ENCODE data around the gene KLRC2. TPM values are rescaled to one million over a fixed set of nuclear protein-coding genes. Genes with fewer than 3 reads are reported as not detected.
"Not testable (repeated sequence)": the region's sequence is repeated elsewhere in the genome, so short reads cannot be mapped to it uniquely, and the experiment has no call there.

The KLRC2 gene
- total RNA-seq = not detected

DNA sequence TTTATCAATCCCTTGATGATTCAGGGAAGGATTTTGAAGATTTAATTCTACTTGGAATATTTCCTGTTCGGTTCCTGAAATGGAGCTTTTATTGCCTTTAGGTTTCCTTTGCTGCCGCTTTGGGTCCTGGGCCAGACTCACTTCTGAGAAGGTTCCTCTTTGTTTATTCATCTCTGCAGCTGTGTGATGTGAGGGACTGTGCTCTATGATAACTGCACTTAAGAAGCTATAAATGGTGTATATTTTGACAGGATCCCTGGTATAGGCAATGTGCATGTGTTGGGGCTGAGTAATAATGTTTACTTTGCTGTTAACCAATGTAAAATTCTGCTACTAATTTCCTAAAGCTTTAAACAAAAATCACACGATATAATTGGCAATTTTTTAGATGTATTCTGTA is at the start of gene KLRC2:
Gene KLRC2, minus strand, starts transcription at position 195 of the 400 bp plus-strand sequence. Its CDS starts 24 bp downstream, at position 171.
- H3K4me3 ChIP-seq; H3K9me3 ChIP-seq; intact Hi-C loops (cut with DNase I); H3K4me1 ChIP-seq; H3K27me3 ChIP-seq; H3K27ac ChIP-seq; H3K36me3 ChIP-seq; DNase-seq (ENCODE audit: low spot score in 2 of 2): not testable (repeated sequence)

DNA sequence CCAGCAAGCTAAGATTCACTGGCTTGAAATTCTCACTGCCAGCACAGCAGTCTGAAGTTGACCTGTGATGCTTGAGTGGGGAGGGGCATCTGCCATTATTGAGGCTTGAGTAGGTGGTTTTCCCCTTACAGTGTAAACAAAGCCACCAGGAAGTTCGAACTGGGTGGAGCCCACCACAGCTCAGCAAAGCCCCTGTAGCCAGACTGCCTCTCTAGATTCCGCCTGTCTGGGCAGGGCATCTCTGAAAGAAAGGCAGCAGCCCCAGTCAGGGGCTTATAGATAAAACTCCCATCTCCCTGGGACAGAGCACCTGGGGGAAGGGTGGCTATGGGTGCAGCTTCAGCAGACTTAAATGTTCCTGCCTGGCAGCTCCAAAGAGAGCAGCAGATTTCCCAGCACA is 46.1 kb upstream of the KLRC2 start:
- DNase-seq (ENCODE audit: low spot score in 2 of 2); H3K9me3 ChIP-seq; H3K27ac ChIP-seq; H3K4me3 ChIP-seq; H3K36me3 ChIP-seq; H3K4me1 ChIP-seq; intact Hi-C loops (cut with DNase I); H3K27me3 ChIP-seq: not testable (repeated sequence)

DNA sequence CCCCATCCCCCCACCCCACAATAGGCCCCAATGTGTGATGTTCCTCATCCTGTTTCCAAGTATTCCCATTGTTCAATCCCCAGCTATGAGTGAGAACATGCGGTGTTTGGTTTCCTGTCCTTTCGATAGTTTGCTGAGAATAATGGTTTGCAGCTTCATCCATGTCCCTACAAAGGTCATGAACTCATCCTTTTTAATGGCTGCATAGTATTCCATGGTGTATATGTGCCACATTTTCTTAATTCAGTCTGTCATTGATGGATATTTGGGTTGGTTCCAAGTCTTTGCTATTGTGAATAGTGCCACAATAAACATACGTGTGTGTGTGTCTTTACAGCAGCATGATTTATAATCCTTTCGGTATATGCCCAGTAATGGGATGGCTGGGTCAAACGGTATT is 37.0 kb upstream of the KLRC2 start:
- H3K27me3 ChIP-seq; H3K9me3 ChIP-seq; H3K4me1 ChIP-seq; DNase-seq (ENCODE audit: low spot score in 2 of 2); H3K4me3 ChIP-seq; H3K27ac ChIP-seq; intact Hi-C loops (cut with DNase I); H3K36me3 ChIP-seq: not testable (repeated sequence)

DNA sequence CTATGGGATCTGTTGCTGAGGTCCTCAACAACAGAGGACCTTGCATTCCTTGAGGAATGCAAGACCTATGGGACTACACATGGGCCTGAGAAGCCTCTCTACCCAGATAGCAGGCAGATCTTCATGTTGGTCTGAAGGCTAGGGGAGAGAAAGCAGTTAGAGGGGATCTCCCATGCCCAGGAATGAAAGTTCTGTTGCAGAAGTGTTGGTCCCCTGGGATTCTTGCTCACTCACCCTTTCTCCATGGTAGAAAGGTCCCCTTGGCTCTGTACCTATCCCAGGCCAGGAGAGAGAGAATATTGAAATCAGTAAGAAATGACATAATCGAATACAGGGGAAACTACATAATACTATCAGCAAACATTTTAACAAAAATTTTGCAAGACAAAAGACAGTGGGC is 33.9 kb upstream of the KLRC2 start:
- no peak for DNase-seq (ENCODE audit: low spot score in 2 of 2)
- intact Hi-C loops (cut with DNase I) = no loop called here
- H3K4me3 ChIP-seq = no peak overlapping the region
- TF ChIP-seq, protein P1, sequence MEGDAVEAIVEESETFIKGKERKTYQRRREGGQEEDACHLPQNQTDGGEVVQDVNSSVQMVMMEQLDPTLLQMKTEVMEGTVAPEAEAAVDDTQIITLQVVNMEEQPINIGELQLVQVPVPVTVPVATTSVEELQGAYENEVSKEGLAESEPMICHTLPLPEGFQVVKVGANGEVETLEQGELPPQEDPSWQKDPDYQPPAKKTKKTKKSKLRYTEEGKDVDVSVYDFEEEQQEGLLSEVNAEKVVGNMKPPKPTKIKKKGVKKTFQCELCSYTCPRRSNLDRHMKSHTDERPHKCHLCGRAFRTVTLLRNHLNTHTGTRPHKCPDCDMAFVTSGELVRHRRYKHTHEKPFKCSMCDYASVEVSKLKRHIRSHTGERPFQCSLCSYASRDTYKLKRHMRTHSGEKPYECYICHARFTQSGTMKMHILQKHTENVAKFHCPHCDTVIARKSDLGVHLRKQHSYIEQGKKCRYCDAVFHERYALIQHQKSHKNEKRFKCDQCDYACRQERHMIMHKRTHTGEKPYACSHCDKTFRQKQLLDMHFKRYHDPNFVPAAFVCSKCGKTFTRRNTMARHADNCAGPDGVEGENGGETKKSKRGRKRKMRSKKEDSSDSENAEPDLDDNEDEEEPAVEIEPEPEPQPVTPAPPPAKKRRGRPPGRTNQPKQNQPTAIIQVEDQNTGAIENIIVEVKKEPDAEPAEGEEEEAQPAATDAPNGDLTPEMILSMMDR (IDR thresholded peaks at IDR 0.05) = no peak
- no peak overlapping the region for H3K27ac ChIP-seq
- H3K9me3 ChIP-seq = no peaks in the 10 kb centered on the region
- H3K4me1 ChIP-seq = no peaks in the 10 kb centered on the region
- H3K27me3 ChIP-seq = no peaks in the 10 kb centered on the region
- no peaks in the 10 kb centered on the region for H3K36me3 ChIP-seq

DNA sequence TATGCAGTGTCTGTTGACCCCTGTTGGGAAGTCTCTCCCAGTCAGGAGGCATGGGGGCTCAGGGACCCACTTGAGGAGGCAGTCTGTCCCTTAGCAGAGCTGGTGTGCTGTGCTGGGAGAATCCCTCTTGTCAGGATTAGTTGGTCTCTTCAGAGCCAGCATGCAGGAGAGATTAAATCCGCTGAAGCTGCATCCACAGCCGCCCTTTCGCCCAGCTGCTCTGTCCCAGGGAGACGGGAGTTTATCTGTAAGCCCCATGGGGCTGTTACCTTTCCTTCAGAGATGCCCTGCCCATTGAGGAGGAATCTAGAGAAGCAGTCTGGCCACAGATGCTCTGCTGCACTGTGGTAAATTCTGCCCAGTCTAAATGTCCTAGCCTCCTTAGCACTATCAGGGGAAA is 30.5 kb upstream of the KLRC2 start:
- no peaks in the 10 kb centered on the region for H3K36me3 ChIP-seq
- H3K4me1 ChIP-seq = no peaks in the 10 kb centered on the region
- no peaks in the 10 kb centered on the region for H3K9me3 ChIP-seq
- TF ChIP-seq, protein P1 (IDR thresholded peaks at IDR 0.05) = no peak
- no peak for DNase-seq (ENCODE audit: low spot score in 2 of 2)
- H3K4me3 ChIP-seq = no peak overlapping the region
- H3K27me3 ChIP-seq = no peaks in the 10 kb centered on the region
- H3K27ac ChIP-seq = no peak overlapping the region
- intact Hi-C loops (cut with DNase I) = no loop called here

DNA sequence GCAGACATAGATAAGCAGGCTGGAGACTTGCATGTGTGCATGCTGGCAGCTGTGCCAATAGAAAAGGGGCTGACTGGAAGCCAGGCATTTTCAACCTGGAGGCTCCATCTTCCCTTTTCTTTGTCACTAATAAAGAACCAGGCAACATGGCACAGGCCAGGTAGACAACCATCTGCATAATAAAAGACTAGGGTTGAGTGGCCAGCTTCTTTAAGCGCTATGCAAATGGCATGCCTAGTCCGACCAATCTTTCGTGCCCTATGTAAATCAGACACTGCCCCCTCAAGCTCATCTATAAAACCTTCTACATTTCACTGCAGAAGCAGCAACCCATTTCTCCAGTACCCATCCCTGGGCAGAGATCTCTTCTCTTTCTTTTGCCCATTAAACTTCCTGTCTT is 21.9 kb upstream of the KLRC2 start:
- H3K4me1 ChIP-seq = no peaks in the 10 kb centered on the region
- no peak for DNase-seq (ENCODE audit: low spot score in 2 of 2)
- TF ChIP-seq, protein P1 (IDR thresholded peaks at IDR 0.05) = no peak
- H3K4me3 ChIP-seq = no peak overlapping the region
- H3K27me3 ChIP-seq = no peaks in the 10 kb centered on the region
- peaks cover 0 to 10% of the 10 kb centered on the region in 2 donors for H3K9me3 ChIP-seq
- no peaks in the 10 kb centered on the region for H3K36me3 ChIP-seq
- no peak overlapping the region for H3K27ac ChIP-seq
- intact Hi-C loops (cut with DNase I) = no loop called here

DNA sequence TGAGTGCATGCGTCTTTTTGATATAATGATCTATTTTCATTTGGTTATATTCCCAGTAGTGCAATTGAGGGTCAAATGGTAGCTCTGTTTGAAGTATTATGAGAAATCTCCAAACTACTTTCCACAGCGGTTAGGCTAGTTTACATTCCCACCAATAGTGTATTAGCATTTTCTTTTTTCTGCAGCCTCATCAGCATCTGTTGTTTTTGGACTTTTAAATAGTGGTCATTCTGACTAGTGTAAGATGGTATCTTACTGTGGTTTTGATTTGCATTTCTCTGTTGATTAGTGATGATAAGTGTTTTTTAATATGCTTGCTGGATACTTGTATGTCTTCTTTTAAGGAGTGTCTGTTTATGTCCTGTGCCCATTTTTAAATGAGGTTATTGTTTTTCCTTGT is 21.0 kb upstream of the KLRC2 start:
- intact Hi-C loops (cut with DNase I) = no loop called here
- peaks cover 0 to 10% of the 10 kb centered on the region in 2 donors for H3K9me3 ChIP-seq
- TF ChIP-seq, protein P1 (IDR thresholded peaks at IDR 0.05) = no peak
- no peak overlapping the region for H3K27ac ChIP-seq
- DNase-seq (ENCODE audit: low spot score in 2 of 2) = no peak
- H3K4me1 ChIP-seq = no peaks in the 10 kb centered on the region
- no peaks in the 10 kb centered on the region for H3K36me3 ChIP-seq
- no peaks in the 10 kb centered on the region for H3K27me3 ChIP-seq
- H3K4me3 ChIP-seq = no peak overlapping the region
